HG02678 (cell line): ENCODE results near the gene SORCS2.

ENCODE experiments used
- ATAC-seq: cut with Tn5 transposase; IDR thresholded peaks from one replicate; pipeline ENCODE4 v1.9.1; 2021; ENCODE audit warnings: mild to moderate bottlenecking, moderate library complexity; ENCODE audit not compliant: unreplicated experiment

The SORCS2 gene

GRCh38 chr4:7261536-7261935 is 69.2 kb downstream of the SORCS2 start:
- no peak for ATAC-seq

GRCh38 chr4:7262134-7262533 is 69.8 kb downstream of the SORCS2 start:
- ATAC-seq, result no peak

- ATAC-seq, result no peak
These were observed 70.8 kb downstream of the SORCS2 start for GRCh38 chr4:7263166-7263565.

- ATAC-seq, result no peak
These were observed 72.4 kb downstream of the SORCS2 start for GRCh38 chr4:7264694-7265093.

- ATAC-seq, result no peak
These were observed 74.4 kb downstream of the SORCS2 start for GRCh38 chr4:7266525-7267292.

GRCh38 chr4:7267829-7268228 is 75.5 kb downstream of the SORCS2 start:
- ATAC-seq, result no peak

- no peak for ATAC-seq
These were observed 76.6 kb downstream of the SORCS2 start for GRCh38 chr4:7268941-7269340.

- ATAC-seq, result no peak
These were observed 77.8 kb downstream of the SORCS2 start for GRCh38 chr4:7270121-7270520.

- ATAC-seq, result no peak
These were observed 80.1 kb downstream of the SORCS2 start for GRCh38 chr4:7272404-7272803.

GRCh38 chr4:7273738-7274297 is 81.5 kb downstream of the SORCS2 start:
- ATAC-seq, result no peak

GRCh38 chr4:7275067-7275466 is 82.7 kb downstream of the SORCS2 start:
- ATAC-seq, result no peak

GRCh38 chr4:7275490-7276154 is 83.3 kb downstream of the SORCS2 start:
- no peak for ATAC-seq

- ATAC-seq, result no peak
These were observed 84.2 kb downstream of the SORCS2 start for GRCh38 chr4:7276515-7276914.

GRCh38 chr4:7278071-7278765 is 85.9 kb downstream of the SORCS2 start:
- no peak for ATAC-seq

- ATAC-seq, result no peak
These were observed 86.6 kb downstream of the SORCS2 start for GRCh38 chr4:7278981-7279380.

GRCh38 chr4:7279902-7280301 is 87.6 kb downstream of the SORCS2 start:
- ATAC-seq, result no peak

- no peak for ATAC-seq
These were observed 88.8 kb downstream of the SORCS2 start for GRCh38 chr4:7280926-7281690.

GRCh38 chr4:7281691-7282665 is 89.6 kb downstream of the SORCS2 start:
- no peak for ATAC-seq

- ATAC-seq, result no peak
These were observed 90.6 kb downstream of the SORCS2 start for GRCh38 chr4:7282786-7283440.
